ENCODE results near the gene GDF15.
"Not testable (repeated sequence)": the region's sequence is repeated elsewhere in the genome, so short reads cannot be mapped to it uniquely, and the experiment has no call there.

GDF15 gene

DNA sequence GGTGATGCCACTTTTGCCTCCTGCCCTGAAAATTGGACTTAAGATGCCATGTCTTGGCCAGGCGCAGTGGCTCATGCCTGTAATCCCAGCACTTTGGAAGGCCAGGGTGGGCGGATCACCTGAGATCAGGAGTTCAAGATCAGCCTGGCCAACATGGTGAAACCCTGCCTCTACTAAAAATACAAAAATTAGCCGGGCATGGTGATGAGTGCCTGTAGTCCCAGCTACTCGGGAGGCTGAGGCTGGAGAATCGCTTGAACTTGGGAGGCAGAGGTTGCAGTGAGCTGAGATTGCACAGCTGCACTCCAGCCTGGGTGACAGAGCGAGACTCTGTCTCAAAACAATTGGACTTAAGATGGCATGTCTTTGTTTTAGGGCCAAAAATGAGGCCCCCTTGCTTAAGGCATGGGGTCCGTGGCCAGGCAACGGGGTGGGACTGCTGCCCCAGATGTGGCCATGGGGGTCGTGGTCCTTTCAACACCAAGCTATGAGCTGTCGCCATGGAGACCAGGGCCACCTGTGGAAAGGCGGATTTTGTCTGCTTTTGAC, 21.6 kb upstream of the GDF15 start:
- FAIRE-seq: not testable (repeated sequence)

DNA sequence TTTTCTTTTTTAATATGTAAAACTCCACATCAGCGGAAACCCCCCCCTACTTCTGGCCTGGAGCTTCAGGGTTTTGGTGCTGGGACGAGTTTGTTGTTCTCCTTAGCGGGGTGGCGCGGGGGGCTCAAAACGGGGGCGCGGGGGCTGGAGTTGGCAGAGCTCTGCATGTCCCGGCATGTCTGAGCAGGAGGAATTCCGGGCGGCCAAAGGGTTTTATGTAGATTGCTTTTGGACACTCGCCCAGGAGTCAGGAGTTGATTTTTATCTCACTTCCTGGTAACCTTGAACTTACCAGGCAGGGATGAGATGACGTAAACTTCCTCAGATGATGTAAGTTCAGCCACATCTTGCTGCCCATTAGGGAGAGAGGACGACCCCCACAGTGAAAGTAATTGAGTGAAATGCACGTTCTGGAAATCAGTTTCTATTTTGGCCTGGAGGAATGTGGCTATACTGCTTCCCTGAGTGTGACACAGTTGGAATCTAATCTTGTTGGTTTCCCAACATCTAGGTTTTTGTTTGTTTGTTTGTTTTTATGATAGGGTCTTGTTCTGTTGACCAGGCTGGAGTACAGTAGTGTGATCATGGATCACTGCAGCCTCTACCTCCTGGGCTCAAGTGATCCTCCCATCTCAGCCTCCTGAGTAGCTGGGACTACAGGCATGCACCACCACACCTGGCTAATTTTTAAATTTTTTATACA, 21.0 kb upstream of the GDF15 start:
- no peak for FAIRE-seq

DNA sequence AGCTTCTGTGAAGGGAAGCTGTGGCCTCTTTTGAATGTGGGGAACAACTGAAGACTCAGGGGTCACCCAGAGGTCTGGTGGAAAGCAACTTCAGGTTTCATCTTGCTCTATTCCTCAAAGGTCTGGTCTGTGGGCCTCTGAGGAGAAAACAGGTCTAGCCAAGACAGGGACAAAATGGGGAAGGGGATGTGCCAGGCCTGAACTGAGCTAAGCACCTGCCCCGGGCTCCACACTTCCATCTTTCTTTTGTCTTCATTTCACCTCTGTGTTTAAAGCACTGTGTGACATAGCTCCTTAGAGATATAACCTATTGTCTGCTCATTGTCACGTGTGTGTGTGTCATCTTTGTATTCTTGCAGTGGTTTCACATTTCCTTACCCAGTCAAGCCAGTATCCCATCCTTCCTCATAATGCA, 19.9 kb upstream of the GDF15 start:
- no peak for FAIRE-seq

DNA sequence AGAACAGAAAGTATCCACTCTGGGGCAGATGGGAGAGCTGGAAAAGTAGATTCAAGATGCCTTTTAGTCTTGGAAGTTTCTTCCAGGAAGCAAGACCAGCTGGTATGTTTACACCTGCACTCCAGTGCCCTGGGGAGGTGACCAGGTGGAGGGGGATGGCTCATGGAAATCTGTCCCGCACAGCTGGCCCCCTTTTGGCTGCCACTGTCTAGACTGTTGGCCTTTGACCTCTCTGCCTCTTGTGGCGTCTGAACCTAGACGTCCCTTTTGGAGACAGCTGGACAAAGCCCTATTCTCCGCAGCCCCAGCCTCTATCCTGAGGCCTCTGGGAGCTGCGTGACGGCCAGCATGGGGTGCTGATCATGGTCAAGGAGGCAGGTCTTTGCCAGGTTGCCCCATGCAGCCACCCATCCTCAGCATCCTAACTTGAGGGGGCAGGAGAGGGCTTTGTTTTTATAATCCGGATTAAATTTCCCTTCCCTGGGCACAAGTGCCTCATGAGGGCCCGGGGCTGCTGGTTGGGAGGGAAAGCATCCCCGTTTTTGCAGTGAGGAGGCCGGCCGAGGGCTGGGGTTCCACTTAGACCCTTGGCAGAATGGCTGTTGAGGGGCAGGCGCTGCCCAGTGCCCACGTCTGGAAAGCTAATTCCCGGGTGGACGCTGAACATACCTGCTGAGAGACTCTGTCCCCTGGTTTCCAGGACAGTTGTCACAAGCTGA, 17.3 kb upstream of the GDF15 start:
- no peak for FAIRE-seq

DNA sequence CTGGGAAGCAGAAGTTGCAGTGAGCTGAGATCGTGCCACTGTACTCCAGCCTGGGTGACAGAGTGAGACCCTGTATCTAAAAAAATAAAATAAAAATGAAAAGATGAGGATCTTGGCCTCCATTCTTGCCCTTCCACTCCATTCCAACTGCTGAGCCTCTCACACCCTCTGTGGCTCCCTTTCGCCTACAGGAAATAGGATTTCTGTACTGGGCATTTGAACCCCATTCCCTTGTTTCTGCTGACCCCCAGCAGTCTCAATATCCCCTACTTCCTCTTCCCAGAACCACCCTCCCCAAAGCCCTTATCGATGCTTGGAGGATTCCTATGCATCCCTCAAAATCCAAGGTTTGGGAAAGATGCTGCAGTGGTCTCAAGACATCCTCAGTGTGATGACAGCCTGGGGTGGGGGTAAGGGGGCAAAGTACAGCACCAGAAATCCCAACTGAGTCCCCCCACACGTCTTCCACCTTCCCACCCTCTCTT, 12.5 kb upstream of the GDF15 start:
- no peak for FAIRE-seq

DNA sequence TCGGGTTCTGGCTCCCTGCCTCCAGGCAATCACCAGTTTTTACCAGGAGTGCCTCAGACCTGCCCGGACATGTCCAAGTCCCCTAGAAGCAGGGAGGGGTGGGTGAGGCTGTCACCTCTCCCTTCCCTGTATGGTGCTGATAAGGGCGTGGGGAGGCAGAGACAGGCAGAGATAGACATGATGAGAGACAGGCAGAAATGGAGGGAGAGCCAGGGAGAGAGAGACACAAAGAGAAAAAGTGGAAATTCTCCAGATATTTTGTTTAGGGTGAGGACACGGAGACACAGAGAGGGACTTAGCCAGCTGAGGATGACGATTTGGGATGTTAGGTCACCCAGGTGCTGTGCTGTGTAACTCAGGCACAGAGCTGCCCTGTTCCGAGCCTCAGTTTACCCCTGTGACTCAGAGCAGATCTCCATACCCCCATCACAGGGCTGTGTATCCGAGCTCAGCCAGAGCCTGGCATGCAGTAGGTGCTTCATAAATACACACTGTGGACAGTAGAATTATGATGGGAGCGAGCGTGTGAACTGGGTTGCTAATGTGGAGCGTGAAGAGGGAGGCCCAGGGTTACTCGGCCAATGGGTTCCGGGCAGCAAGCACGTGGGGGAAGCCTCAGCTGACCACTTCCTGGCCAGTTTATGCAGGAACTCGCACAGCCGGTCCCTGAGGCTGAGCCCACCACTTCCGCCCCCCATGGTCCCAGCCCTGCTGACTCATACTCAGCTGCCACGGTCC, 11.9 kb upstream of the GDF15 start:
- FAIRE-seq: no peak

DNA sequence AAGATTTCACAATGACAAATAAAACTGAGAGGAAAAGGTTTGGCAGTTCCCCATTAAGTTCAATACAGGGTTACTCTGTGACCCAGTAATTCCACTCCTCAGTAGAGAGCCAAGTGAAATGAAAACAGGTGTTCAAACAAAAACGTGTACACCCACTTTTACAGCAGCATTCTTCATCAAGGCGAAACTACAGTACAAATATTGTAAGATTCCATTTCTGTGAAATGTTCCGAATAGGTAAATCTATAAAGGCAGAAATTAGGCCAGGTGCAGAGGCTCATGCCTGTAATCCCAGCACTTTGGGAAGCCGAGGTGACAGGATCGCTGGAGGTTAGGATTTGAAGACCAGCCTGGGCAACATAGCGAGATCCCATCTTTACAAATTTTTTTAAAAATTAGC, 8.9 kb upstream of the GDF15 start:
- FAIRE-seq: no peak

DNA sequence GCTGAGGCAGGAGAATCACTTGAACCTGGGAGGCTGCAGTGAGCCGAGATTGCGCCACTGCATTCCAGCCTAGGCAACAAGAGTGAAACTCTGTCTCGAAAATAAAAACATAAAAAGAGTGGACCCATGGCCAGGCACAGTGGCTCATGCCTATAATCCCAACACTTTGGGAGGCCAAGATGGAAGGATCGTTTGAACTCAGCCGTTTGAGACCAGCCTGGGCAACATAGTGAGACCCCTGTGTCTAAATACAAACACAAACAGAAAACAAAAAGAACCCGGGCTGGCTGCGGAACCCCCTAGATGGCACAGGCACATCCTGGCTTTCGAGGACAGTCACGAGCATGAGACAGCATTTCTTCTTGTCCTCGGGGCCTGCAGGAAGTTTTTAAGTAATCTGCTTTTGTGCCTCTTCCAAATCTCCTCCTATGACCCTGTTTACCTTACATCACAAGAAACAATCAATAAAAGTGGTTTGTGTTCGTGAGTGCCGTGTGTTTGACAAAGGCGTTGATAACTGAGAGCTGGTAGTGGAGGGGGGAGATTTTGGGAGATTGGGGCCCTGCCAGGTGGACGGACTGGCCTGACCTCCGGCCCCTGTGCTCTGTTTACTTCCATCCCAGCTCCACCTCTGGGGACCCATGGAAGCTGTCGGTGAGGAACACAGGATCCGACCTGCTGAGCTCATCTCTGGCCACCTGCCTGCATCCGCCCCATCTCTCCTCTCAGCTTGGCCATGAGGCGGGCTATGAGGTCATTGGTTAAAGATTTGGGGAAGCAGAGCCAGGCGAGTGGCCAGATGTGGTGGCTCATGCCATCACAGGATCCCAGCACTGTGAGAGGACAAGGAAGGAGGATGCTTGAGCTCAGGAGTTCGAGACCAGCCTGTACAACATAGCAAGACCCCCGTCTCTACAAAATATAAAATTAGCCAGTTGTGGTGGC, 5.9 kb upstream of the GDF15 start:
- FAIRE-seq: no peak

DNA sequence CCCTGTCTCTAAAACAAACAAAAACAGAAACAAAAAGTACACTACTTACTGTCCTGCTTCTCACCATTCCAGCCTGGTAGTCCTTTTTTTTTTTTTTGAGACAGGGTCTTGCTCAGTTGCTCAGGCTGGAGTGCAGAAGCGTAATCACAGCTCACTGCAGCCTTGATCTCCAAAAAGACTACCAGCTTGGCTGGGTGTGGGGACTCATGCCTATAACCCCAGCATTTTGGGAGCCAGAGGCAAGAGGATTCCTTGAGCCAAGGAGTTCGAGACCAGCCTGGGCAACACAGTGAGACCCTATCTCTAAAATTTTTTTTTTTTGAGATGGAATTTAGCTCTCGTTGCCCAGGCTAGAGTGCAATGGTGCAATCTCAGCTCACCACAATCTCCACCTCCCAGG, 5.1 kb upstream of the GDF15 start:
- FAIRE-seq: no peak

DNA sequence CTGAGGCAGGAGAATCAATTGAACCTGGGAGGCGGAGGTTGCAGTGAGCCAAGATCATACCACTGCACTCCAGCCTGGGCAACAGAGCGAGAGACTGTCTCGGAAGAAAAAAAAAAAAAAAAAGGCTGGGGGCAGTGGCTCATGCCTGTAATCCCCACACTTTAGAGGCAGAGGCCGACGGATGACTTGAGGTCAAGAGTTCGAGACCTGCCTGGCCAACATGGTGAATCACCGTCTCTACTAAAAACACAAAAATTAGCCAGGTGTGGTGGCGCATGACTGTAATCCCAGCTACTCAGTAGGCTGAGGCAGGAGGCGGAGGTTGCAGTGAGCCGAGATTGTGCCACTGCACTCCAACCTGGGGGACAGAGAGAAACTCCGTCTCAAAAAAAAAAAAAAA, 2.3 kb upstream of the GDF15 start:
- not testable (repeated sequence) for FAIRE-seq

DNA sequence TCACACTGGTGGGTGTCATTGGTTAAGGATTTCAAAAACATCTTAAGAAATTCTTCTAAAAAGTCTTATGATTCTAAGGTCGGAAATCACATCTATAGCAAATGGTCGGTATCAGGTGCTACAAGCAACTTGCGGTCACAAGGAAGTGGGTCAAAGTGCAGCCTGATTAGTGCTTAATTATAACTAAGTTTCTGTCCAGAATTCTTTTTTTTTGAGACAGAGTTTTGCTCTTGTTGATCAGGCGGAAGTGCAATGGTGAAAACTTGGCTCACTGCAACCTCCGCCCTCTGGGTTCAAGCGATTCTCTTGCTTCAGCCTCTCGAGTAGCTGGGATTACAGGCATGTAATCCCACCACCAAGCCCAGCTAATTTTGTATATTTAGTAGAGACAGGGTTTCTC, 1.2 kb upstream of the GDF15 start:
- no peak for FAIRE-seq

DNA sequence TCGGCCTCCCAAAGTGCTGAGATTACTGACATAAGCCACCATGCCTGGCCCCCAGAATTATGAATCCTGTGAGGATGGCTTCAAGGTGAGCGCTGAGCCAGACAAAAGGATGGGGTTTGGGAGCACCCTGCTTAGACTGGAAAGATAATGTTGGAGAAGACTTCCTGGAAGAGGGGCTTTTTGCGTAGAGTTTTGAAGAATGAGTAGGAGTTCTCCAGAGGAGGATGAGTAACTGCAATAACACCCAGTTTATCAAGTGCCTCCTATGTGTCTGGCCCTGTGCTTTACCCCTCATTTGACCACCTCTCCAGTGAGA, 641 bp upstream of the GDF15 start:
- no peak for FAIRE-seq

DNA sequence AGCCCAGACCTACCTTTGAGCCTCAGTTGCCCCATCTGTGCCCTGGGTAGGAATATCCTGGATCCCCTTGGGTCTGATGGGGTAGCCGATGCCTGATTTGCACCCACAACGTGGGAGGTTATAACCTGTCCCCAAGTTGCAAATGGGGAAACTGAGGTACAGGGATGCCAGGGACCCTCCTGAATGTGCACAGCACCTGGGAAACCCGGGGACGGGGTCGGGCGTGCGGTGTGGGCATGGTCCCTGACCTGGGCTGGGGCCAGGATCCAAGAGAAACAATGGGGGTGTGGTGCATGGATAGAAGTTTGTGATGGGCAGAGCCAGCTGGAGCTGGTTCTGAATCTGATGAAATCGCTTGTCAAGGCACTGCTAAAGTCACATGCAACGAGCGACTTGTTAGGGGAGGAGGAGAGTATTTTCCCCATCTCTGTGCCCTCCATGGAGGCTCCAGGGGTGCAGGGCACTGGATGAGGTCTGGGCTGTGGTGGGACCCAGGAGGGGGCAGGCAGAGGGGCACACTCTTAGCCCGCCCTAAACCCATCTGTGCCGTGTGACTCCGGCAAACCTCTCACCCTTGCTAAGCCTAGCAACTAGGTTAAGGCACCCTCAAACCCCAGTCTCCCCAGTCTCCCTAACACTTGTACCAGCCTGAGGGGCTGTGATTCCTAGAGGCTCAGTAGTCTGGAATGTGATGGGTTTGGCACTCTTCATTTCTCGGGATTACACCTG, 749 bp downstream of the GDF15 start:
- FAIRE-seq: no peak

DNA sequence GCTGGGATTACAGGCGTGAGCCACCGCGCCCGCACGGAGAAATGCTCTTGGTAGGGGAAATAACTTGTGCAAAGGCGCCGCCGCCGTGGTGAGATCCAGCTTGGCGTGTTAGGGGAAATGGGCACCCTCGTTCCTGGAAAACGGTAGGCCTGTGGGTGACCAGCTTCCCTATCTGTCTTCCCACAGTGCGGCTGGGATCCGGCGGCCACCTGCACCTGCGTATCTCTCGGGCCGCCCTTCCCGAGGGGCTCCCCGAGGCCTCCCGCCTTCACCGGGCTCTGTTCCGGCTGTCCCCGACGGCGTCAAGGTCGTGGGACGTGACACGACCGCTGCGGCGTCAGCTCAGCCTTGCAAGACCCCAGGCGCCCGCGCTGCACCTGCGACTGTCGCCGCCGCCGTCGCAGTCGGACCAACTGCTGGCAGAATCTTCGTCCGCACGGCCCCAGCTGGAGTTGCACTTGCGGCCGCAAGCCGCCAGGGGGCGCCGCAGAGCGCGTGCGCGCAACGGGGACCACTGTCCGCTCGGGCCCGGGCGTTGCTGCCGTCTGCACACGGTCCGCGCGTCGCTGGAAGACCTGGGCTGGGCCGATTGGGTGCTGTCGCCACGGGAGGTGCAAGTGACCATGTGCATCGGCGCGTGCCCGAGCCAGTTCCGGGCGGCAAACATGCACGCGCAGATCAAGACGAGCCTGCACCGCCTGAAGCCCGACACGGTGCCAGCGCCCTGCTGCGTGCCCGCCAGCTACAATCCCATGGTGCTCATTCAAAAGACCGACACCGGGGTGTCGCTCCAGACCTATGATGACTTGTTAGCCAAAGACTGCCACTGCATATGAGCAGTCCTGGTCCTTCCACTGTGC, 2.4 kb downstream of the GDF15 start:
- no peak for FAIRE-seq

DNA sequence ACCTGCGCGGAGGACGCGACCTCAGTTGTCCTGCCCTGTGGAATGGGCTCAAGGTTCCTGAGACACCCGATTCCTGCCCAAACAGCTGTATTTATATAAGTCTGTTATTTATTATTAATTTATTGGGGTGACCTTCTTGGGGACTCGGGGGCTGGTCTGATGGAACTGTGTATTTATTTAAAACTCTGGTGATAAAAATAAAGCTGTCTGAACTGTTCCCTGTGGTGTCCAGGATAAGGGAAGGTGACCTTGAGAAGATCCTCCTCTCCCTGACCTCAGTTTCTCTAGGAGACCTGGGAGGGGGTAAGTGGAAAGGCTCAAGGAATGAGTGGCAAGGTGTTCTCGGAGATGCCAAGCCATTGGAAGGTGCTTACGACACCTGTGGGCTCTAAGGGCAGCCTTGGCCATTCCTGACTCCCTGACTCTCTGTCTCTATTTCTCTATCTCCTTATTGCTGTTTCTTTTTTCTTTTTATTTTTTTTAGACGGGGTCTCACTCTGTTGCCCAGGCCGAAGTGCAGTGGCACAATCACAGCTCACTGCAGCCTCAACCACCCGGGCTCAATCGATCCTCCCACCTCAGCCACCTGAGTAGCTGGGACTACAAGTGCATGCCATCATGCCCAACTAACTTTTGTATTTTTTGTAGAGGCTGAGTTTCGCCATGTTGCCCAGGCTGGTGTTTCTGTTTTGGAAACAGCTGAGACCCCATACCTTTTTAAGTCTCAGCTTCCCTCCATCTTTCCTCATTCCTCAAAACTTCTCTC, 3.2 kb downstream of the GDF15 start:
- no peak for FAIRE-seq

DNA sequence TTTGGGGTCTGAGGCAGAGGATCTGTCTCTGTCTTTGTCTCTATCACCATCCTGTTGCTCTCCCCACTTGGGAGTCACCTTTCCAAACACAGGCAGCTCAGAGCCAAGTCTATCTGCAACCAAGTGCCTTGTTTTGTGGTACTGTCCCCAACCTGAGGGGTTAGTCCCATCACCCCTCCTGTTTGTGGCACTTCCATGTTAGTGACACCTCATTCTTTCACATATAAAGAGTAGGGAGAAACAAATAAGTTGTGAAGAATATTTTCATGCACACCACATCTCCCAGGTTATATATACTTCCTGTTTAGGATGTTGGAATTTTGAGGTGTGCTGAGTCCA, 3.7 kb downstream of the GDF15 start:
- no peak for FAIRE-seq

DNA sequence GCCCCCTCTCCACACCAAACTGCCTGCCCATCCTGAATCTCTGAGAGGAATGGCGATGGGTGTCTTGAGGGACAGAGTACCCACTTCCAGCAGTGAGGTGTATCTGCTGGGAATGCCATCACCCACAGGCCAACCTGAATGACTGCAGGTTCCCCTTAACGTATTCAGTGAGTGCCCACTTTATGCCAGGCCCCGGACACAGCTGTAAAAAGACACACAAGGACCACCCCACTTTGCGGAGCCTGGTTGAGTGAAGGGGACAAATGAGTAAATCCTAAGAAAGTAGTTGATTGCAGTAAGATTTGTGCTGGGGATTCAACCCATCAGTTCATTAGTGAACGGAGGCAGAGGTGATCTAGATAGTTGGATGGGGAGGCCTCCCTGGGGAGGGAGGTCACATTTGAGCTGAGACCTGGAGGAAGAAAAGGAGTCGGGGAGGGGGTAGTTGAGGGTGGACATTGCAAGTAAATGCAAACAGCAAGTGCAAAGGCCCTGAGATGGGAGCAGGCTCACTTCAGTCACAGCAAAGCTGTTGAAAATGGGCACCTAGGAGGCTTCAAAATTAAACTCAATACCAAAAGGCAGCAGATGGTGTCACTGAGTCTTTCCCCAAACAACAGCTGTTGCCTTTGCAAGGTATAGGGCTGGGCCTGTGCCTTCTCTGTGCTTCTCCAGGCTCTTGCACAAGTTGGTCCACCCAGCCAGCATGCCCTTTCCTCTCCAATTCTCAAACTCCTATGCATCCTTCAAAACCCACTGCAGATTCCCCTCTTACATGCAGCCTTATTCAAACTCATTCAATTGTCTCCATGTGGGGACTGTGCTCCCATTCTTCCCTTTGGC, 4.3 kb downstream of the GDF15 start:
- FAIRE-seq: no peak

DNA sequence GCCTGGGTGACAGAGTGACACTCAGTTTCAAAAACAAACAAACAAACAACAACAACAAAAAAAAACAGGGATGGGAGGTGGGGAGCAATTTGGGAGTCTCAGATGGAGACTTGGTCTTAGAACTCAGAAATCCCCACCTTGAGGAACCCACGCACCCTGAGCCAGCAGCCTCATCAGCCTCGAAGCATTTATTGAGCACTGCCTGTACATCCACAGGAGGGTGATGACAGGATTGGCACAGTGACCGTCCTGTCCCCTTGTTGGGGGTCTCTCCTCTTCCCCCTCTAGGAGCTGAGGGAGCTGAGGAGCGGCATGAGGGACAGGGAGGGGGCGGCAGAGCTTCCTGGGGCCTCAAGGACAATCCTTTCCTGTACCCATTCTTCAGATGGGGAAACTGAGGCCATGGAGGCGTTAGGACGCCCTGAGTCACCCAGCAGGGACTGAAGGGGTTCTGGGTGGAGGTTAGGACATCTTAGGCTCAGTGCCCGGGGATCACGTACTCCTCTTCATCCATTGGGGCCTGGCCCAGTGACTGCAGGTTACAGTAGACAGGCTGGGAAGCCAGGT, 5.6 kb downstream of the GDF15 start:
- FAIRE-seq: no peak

DNA sequence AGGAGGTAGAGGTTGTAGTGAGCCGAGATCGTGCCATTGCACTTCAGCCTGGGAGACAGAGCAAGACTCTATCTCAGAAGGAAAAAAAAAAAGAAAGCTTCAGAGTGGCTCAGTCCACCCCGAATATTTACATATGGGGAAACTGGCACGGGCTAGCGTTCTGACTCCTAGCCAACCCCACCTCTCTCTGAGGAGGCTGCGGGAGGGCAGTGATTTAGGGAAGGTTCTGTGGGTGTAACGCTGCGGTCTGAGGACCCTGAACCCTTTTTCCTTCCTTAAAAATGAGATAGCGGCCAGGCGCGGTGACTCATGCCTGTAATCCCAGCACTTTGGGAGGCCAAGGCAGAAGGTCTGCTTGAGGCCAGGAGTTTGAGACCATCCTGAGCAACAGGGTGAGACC, 6.5 kb downstream of the GDF15 start:
- no peak for FAIRE-seq
